Prostate gland (tissue), 2 donors: ENCODE results near the gene ATXN1.

Source experiments
- POLR2A ChIP-seq: fragments of 450-650 bp; IDR thresholded peaks from one replicate; pipeline ENCODE4 v1.6.1; 2016; ENCODE audit warnings: antibody characterized with exemption, mild to moderate bottlenecking
- TF ChIP-seq, protein P1 (sequence below), 4 experiments: fragments of 200-600 bp in 2 of 4; fragments of 450-650 bp in 2 of 4; sonication (generic) in 2 of 4; IDR thresholded peaks; 1 replicate in 3 of 4; 2 replicates in 1 of 4; pipeline ENCODE4 v1.5.1; 2016 to 2019; ENCODE audit warnings: antibody characterized with exemption in 4 of 4, mild to moderate bottlenecking in 2 of 4, moderate library complexity in 2 of 4

DNA sequence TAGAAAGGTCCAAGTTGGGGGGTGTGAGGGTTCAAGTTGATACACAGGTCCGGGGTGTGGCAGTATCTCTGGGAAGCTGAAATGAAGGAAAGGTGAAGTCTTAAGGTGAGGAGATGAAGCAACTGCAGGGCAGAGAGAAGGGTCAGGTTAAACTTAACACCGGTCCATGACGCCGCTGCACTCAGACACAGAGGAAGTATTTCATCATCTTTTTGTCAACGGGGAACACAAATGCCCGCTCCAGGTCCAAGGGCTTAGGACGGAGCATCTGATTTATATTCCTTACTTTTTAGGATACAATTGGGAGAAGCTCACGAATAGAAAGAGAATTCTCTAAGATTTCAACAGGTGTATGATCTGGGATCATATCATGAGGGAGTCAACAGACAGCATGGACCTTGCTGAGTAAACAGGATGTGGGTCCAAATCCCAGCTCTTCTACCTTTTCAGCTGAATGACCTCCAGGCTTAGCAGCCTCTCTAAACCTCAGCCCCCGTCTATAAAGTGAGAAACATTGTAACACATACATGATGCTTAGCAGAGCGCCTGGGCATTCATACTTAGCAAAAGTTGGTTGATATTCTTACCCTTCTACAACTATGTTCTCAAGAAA is 197.5 kb downstream of the ATXN1 start:
- TF ChIP-seq, protein P1, sequence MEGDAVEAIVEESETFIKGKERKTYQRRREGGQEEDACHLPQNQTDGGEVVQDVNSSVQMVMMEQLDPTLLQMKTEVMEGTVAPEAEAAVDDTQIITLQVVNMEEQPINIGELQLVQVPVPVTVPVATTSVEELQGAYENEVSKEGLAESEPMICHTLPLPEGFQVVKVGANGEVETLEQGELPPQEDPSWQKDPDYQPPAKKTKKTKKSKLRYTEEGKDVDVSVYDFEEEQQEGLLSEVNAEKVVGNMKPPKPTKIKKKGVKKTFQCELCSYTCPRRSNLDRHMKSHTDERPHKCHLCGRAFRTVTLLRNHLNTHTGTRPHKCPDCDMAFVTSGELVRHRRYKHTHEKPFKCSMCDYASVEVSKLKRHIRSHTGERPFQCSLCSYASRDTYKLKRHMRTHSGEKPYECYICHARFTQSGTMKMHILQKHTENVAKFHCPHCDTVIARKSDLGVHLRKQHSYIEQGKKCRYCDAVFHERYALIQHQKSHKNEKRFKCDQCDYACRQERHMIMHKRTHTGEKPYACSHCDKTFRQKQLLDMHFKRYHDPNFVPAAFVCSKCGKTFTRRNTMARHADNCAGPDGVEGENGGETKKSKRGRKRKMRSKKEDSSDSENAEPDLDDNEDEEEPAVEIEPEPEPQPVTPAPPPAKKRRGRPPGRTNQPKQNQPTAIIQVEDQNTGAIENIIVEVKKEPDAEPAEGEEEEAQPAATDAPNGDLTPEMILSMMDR (IDR thresholded peaks at IDR 0.05): no peak
- no peak for TF ChIP-seq POLR2A
